Lung (tissue), 13 donors: ENCODE measurements around the gene STS. TPM values are rescaled to one million over a fixed set of nuclear protein-coding genes. Genes with fewer than 3 reads are reported as not detected.

Experiments
- ATAC-seq: fragments of 200-7000 bp; cut with Tn5 transposase; one replicate; pipeline ENCODE4 v1.9.1; 2020; ENCODE audit warnings: moderate number of reproducible peaks; ENCODE audit not compliant: insufficient read depth, low FRiP score
- DNase-seq, 3 donors: peaks; one replicate each; pipeline ENCODE4 v3.0.0-alpha.2; 2013 to 2017
- H3K27ac ChIP-seq, 2 donors: one replicate each; pipeline ENCODE4 v1.5.1; 2013; ENCODE audit warnings: mild to moderate bottlenecking in 2 of 2, moderate library complexity in 2 of 2, control low read depth in 1 of 2, inconsistent platforms in 1 of 2, low read depth in 1 of 2, low read length in 1 of 2
- H3K27me3 ChIP-seq, 3 donors: one replicate each; pipeline ENCODE4 v1.5.1; 2013; ENCODE audit warnings: low read length in 2 of 3; ENCODE audit not compliant: control insufficient read depth in 3 of 3, insufficient read depth in 3 of 3
- H3K36me3 ChIP-seq, 4 donors: one replicate each; pipeline ENCODE4 v1.5.1; 2013; ENCODE audit warnings: low read length in 4 of 4, mild to moderate bottlenecking in 1 of 4, moderate library complexity in 1 of 4; ENCODE audit not compliant: control insufficient read depth in 4 of 4, insufficient read depth in 4 of 4
- H3K4me1 ChIP-seq, 5 donors: one replicate each; pipeline ENCODE4 v1.5.1; 2013; ENCODE audit warnings: low read length in 5 of 5, mild to moderate bottlenecking in 2 of 5, moderate library complexity in 1 of 5; ENCODE audit not compliant: control insufficient read depth in 5 of 5, insufficient read depth in 5 of 5
- H3K4me3 ChIP-seq: one replicate; pipeline ENCODE4 v1.5.1; 2013; ENCODE audit warnings: mild to moderate bottlenecking, control low read depth, moderate library complexity
- H3K9ac ChIP-seq, 2 donors: one replicate each; pipeline ENCODE4 v1.5.1; 2013; ENCODE audit warnings: low read length in 2 of 2, control low read depth in 1 of 2; ENCODE audit not compliant: insufficient read depth in 1 of 2
- H3K9me3 ChIP-seq, 4 donors: one replicate each; pipeline ENCODE4 v1.5.1; 2013; ENCODE audit warnings: low read length in 3 of 4, mild to moderate bottlenecking in 1 of 4, moderate library complexity in 1 of 4; ENCODE audit not compliant: control insufficient read depth in 4 of 4, insufficient read depth in 3 of 4
- CTCF ChIP-seq: IDR thresholded peaks from 2 replicates; pipeline ENCODE4 v1.5.1; 2012; ENCODE audit warnings: mild to moderate bottlenecking; ENCODE audit errors: control extremely low read depth, extremely low read depth
- WGBS, 2 donors: extraction: QIAGEN DNeasy Blood & Tissue Kit; methylation state at CpG; one replicate each; pipeline ENCODE4 v1.1.7; 2013; 5-methylcytosine and 5-hydroxymethylcytosine counted together
- polyA plus RNA-seq, 2 donors: library from polyadenylated mRNA; stranded (reverse); fragments of 200-250 nt; gene quantifications; one replicate each; pipeline ENCODE4 v1.2.1, GENCODE V29; 2013
- small RNA-seq: library from RNA; depleted of rRNA; stranded (forward); fragments of <200 nt; gene quantifications from one replicate; pipeline ENCODE3, GENCODE V24; 2014; ENCODE audit warnings: low replicate concordance
- total RNA-seq, 2 donors: library from RNA; depleted of rRNA in 1 of 2; stranded (reverse); fragments of >200 nt in 1 of 2; gene quantifications; one replicate each; pipeline ENCODE4 v1.2.1, GENCODE V29; 2014 to 2021
- donor health status: control.
- donor health status: control.
- donor health status: Bipolar disorder and iron deficiency.
- donor health status: healthy.
- donor health status: DM: yes; HTN: yes; CAD: no.

Gene STS
- total and polyA plus RNA-seq, 4 donors = 5.1 to 16.7 (median 10.9) TPM

- H3K27me3 ChIP-seq = peaks cover 0 to 31% (median 5%) of the 10 kb centered on the region in 3 donors
- no peaks in the 10 kb centered on the region for H3K9me3 ChIP-seq
- no peak for TF ChIP-seq CTCF
- no peak overlapping the region for H3K4me3 ChIP-seq
- H3K9ac ChIP-seq = no peak overlapping the region
- no peaks in the 10 kb centered on the region for H3K4me1 ChIP-seq
- WGBS, 2 donors = 90 to 100% methylated on average over 2 of the region's 2 CpGs
- H3K36me3 ChIP-seq = no peaks in the 10 kb centered on the region
- no peak for DNase-seq
- ATAC-seq = no peak
- H3K27ac ChIP-seq = no peak overlapping the region
Observed at GRCh38 chrX:7191681-7192110, 44.2 kb downstream of the STS start.

GRCh38 chrX:7192871-7193270 lies 45.4 kb downstream of the STS start:
- TF ChIP-seq CTCF = no peak
- H3K4me3 ChIP-seq = no peak overlapping the region
- no peak overlapping the region for H3K27ac ChIP-seq
- DNase-seq (no peak), ATAC-seq (no peak)
- H3K4me1 ChIP-seq = no peaks in the 10 kb centered on the region
- H3K9ac ChIP-seq = no peak overlapping the region
- H3K9me3 ChIP-seq = no peaks in the 10 kb centered on the region
- WGBS, 2 donors = 96 to 98% methylated on average over 7 of the region's 7 CpGs
- no peaks in the 10 kb centered on the region for H3K36me3 ChIP-seq
- peaks cover 0 to 24% (median 8%) of the 10 kb centered on the region in 3 donors for H3K27me3 ChIP-seq

DNA sequence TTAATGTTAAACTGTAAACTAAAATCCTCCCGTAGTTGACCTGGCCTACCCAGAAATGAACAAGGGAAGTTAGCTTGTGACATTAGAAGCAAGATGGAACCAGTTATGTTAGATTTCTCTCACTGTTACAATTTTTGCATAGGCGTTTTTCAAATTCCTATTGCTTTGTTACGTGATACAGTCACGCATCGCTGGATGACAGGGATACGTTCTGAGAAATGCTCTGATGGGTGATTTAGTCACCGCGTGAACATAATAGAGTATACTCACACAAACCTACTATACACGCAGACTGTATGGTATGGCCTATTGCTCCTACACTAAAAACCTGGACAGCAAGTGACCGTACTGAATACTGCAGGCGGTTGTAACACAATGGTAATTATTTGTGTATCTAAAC lies 47.1 kb downstream of the STS start:
- TF ChIP-seq CTCF = no peak
- no peak overlapping the region for H3K27ac ChIP-seq
- H3K27me3 ChIP-seq = peaks cover 0 to 21% (median 7%) of the 10 kb centered on the region in 3 donors
- H3K9me3 ChIP-seq = no peaks in the 10 kb centered on the region
- DNase-seq (no peak), ATAC-seq (no peak)
- H3K9ac ChIP-seq = no peak overlapping the region
- H3K36me3 ChIP-seq = no peaks in the 10 kb centered on the region
- H3K4me3 ChIP-seq = no peak overlapping the region
- WGBS, 2 donors = 97% methylated on average over 11 of the region's 11 CpGs
- H3K4me1 ChIP-seq = no peaks in the 10 kb centered on the region

Small RNAs within 50 kb of the gene (small RNA-seq; reads per million reads assigned to genes)
- not detected for gene MIR4767

Other genes starting within 250 kb of the STS start
- gene PUDP, start 441 bp downstream of the STS start, total RNA-seq = 10 to 100 TPM; 17.3 to 24.5 TPM
- 10 to 100 TPM; 12.1 to 12.7 TPM for gene PUDP, start 441 bp downstream of the STS start, polyA plus RNA-seq